IPS DF 6.9 (cell line): ENCODE results near the gene GLIS1.

Source experiments
- DNase-seq: peaks from one replicate; pipeline ENCODE4 v3.0.0-alpha.2; 2013; ENCODE audit warnings: low read depth, low spot score
- H3K27ac ChIP-seq: one replicate; pipeline ENCODE4 v1.5.1; 2013; ENCODE audit warnings: low read length, control low read depth
- H3K27me3 ChIP-seq: 2 replicates; pipeline ENCODE4 v1.6.1; 2013; ENCODE audit warnings: mild to moderate bottlenecking, low read length; ENCODE audit not compliant: control insufficient read depth, insufficient read depth
- H3K36me3 ChIP-seq: 2 replicates; pipeline ENCODE4 v1.6.1; 2013; ENCODE audit warnings: low read length; ENCODE audit not compliant: control insufficient read depth, insufficient read depth
- H3K4me1 ChIP-seq: 2 replicates; pipeline ENCODE4 v1.6.1; 2013; ENCODE audit warnings: low read length; ENCODE audit not compliant: control insufficient read depth, insufficient read depth
- H3K4me3 ChIP-seq: 2 replicates; pipeline ENCODE4 v1.5.1; 2013; ENCODE audit warnings: mild to moderate bottlenecking, low read length
- H3K9me3 ChIP-seq: 2 replicates; pipeline ENCODE4 v1.6.1; 2013; ENCODE audit warnings: low read length, inconsistent platforms; ENCODE audit not compliant: control insufficient read depth, insufficient read depth
- WGBS: extraction: QIAGEN DNeasy Blood & Tissue Kit; methylation state at CpG from one replicate; pipeline ENCODE4 v1.1.7; 2013; ENCODE audit warnings: mixed read lengths, missing lambda C conversion rate; ENCODE audit not compliant: insufficient read length, insufficient coverage; 5-methylcytosine and 5-hydroxymethylcytosine counted together

GLIS1 gene

GRCh38 chr1:53541263-53541625, 197.7 kb downstream of the GLIS1 start:
- Histone ChIP-seq H3K27me3 (no peaks in the 10 kb centered on the region), H3K4me1 (peaks cover 1% of the 10 kb centered on the region), H3K9me3 (no peaks in the 10 kb centered on the region), H3K4me3 (no peak overlapping the region), H3K36me3 (no peaks in the 10 kb centered on the region), H3K27ac (no peak overlapping the region)
- WGBS, result no CpG with 5 or more reads among the region's 2 CpGs
- no peak for DNase-seq

GRCh38 chr1:53540604-53541262, 198.2 kb downstream of the GLIS1 start:
- no CpG with 5 or more reads among the region's 14 CpGs for WGBS
- H3K27ac ChIP-seq, result no peak overlapping the region
- no peaks in the 10 kb centered on the region for H3K36me3 ChIP-seq
- no peaks in the 10 kb centered on the region for H3K9me3 ChIP-seq
- peaks cover 1% of the 10 kb centered on the region for H3K4me1 ChIP-seq
- H3K27me3 ChIP-seq, result no peaks in the 10 kb centered on the region
- no peak overlapping the region for H3K4me3 ChIP-seq
- no peak for DNase-seq

- H3K27me3 ChIP-seq, result no peaks in the 10 kb centered on the region
- WGBS, result no CpG with 5 or more reads among the region's 22 CpGs
- H3K4me3 ChIP-seq, result no peak overlapping the region
- peaks cover 1% of the 10 kb centered on the region for H3K4me1 ChIP-seq
- no peak for DNase-seq
- no peak overlapping the region for H3K27ac ChIP-seq
- no peaks in the 10 kb centered on the region for H3K9me3 ChIP-seq
- H3K36me3 ChIP-seq, result no peaks in the 10 kb centered on the region
Measured at GRCh38 chr1:53539711-53540603, 199.0 kb downstream of the GLIS1 start.

- 100% methylated on average over 2 of the region's 2 CpGs for WGBS
- no peak overlapping the region for H3K27ac ChIP-seq
Measured at GRCh38 chr1:53539226-53539625, 199.7 kb downstream of the GLIS1 start.

GRCh38 chr1:53536606-53537005, 202.4 kb downstream of the GLIS1 start:
- no peaks in the 10 kb centered on the region for H3K36me3 ChIP-seq
- DNase-seq, result no peak
- H3K27me3 ChIP-seq, result no peaks in the 10 kb centered on the region
- H3K4me3 ChIP-seq, result no peak overlapping the region
- H3K27ac ChIP-seq, result no peak overlapping the region
- H3K4me1 ChIP-seq, result peaks cover under 1% of the 10 kb centered on the region; the same call in 1 of the 2 replicates
- no peaks in the 10 kb centered on the region for H3K9me3 ChIP-seq
- no CpG with 5 or more reads among the region's 6 CpGs for WGBS

More at GRCh38 chr1:53539226-53539625, 199.7 kb downstream of the GLIS1 start:
- H3K36me3 ChIP-seq, result no peaks in the 10 kb centered on the region
- H3K4me3 ChIP-seq, result no peak overlapping the region
- no peak for DNase-seq
- H3K4me1 ChIP-seq, result peaks cover 1% of the 10 kb centered on the region
- no peaks in the 10 kb centered on the region for H3K9me3 ChIP-seq
- H3K27me3 ChIP-seq, result no peaks in the 10 kb centered on the region

- no peaks in the 10 kb centered on the region for H3K9me3 ChIP-seq
- H3K36me3 ChIP-seq, result no peaks in the 10 kb centered on the region
- H3K27ac ChIP-seq, result no peak overlapping the region
- H3K27me3 ChIP-seq, result no peaks in the 10 kb centered on the region
- H3K4me1 ChIP-seq, result no peaks in the 10 kb centered on the region; the same call in 1 of the 2 replicates
- DNase-seq, result no peak
- WGBS, result no CpG with 5 or more reads among the region's 7 CpGs
- H3K4me3 ChIP-seq, result no peak overlapping the region
Measured at GRCh38 chr1:53535846-53536245, 203.1 kb downstream of the GLIS1 start.

GRCh38 chr1:53535226-53535625, 203.7 kb downstream of the GLIS1 start:
- H3K4me3 ChIP-seq, result no peak overlapping the region
- H3K27ac ChIP-seq, result no peak overlapping the region
- WGBS, result no CpG with 5 or more reads among the region's 5 CpGs
- DNase-seq, result no peak
- H3K4me1 ChIP-seq, result no peaks in the 10 kb centered on the region; the same call in 1 of the 2 replicates
- H3K27me3 ChIP-seq, result no peaks in the 10 kb centered on the region
- no peaks in the 10 kb centered on the region for H3K9me3 ChIP-seq
- no peaks in the 10 kb centered on the region for H3K36me3 ChIP-seq

- Histone ChIP-seq H3K27me3 (no peaks in the 10 kb centered on the region), H3K9me3 (no peaks in the 10 kb centered on the region), H3K4me1 (no peaks in the 10 kb centered on the region; the same call in 1 of the 2 replicates), H3K27ac (no peak overlapping the region), H3K4me3 (no peak overlapping the region), H3K36me3 (no peaks in the 10 kb centered on the region)
- no peak for DNase-seq
- WGBS, result no CpG with 5 or more reads among the region's 4 CpGs
Measured at GRCh38 chr1:53532912-53533311, 206.1 kb downstream of the GLIS1 start.

- H3K27me3 ChIP-seq, result no peaks in the 10 kb centered on the region
- no peaks in the 10 kb centered on the region for H3K36me3 ChIP-seq
- no peaks in the 10 kb centered on the region for H3K9me3 ChIP-seq
- no peak for DNase-seq
- H3K27ac ChIP-seq, result no peak overlapping the region
- H3K4me1 ChIP-seq, result no peaks in the 10 kb centered on the region; the same call in 1 of the 2 replicates
- no CpG with 5 or more reads among the region's 9 CpGs for WGBS
- H3K4me3 ChIP-seq, result no peak overlapping the region
Measured at GRCh38 chr1:53532377-53532776, 206.6 kb downstream of the GLIS1 start.

- Histone ChIP-seq H3K4me3 (no peak overlapping the region), H3K27me3 (no peaks in the 10 kb centered on the region)
Measured at GRCh38 chr1:53530550-53530949, 208.4 kb downstream of the GLIS1 start.

More at GRCh38 chr1:53530550-53530949, 208.4 kb downstream of the GLIS1 start:
- no CpG with 5 or more reads among the region's 5 CpGs for WGBS
- Histone ChIP-seq H3K4me1 (no peaks in the 10 kb centered on the region; the same call in 1 of the 2 replicates), H3K27ac (no peak overlapping the region), H3K36me3 (no peaks in the 10 kb centered on the region), H3K9me3 (no peaks in the 10 kb centered on the region)
- no peak for DNase-seq
